ENCODE results near the gene DEAF1.

- TF ChIP-seq, protein P1, sequence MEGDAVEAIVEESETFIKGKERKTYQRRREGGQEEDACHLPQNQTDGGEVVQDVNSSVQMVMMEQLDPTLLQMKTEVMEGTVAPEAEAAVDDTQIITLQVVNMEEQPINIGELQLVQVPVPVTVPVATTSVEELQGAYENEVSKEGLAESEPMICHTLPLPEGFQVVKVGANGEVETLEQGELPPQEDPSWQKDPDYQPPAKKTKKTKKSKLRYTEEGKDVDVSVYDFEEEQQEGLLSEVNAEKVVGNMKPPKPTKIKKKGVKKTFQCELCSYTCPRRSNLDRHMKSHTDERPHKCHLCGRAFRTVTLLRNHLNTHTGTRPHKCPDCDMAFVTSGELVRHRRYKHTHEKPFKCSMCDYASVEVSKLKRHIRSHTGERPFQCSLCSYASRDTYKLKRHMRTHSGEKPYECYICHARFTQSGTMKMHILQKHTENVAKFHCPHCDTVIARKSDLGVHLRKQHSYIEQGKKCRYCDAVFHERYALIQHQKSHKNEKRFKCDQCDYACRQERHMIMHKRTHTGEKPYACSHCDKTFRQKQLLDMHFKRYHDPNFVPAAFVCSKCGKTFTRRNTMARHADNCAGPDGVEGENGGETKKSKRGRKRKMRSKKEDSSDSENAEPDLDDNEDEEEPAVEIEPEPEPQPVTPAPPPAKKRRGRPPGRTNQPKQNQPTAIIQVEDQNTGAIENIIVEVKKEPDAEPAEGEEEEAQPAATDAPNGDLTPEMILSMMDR (optimal IDR thresholded peaks at IDR 0.05 in 1 of 3, IDR thresholded peaks at IDR 0.05 in 1 of 3, conservative IDR thresholded peaks at IDR 0.05 in 1 of 3; ENCODE audit: extremely low read depth in 1 of 3, insufficient read depth in 2 of 3, low read length in 3 of 3) = no peak
- no peak for TF ChIP-seq EZH2 (IDR thresholded peaks at IDR 0.05; ENCODE audit: low read length)
Measured at GRCh38 chr11:694563-695287, at the start of gene DEAF1.

All from keratinocyte (primary cell).